Endothelial cell of umbilical vein (primary cell): Measurements from ENCODE around the gene TIMM23B. TPM values are rescaled to one million over a fixed set of nuclear protein-coding genes. Genes with fewer than 3 reads are reported as not detected.
"Not testable (repeated sequence)": the region's sequence is repeated elsewhere in the genome, so short reads cannot be mapped to it uniquely, and the experiment has no call there.

Experiments used
- BruUV-seq: library from RNA; stranded (reverse); fragments of 400-500 nt; replicated peaks from 2 replicates; lab custom pipeline; 2021; lab: Mats Ljungman, UMichigan
- CTCF ChIA-PET: fragments of 300-600, 350-600 bp; sonication (Branson Sonifier 250); formaldehyde crosslinking; loops from one replicate; lab custom pipeline; 2021; ENCODE audit warnings: antibody characterized with exemption, inconsistent platforms; lab: Charles Lee
- POLR2A ChIA-PET: fragments of 300-600, 350-600 bp; sonication (Branson Sonifier 250); formaldehyde crosslinking; loops from one replicate; lab custom pipeline; 2021; ENCODE audit warnings: antibody characterized with exemption, inconsistent platforms; lab: Charles Lee
- DNase-seq: peaks from one replicate; pipeline ENCODE4 v3.0.0-alpha.2; 2011; ENCODE audit warnings: low read depth, low spot score
- FAIRE-seq: peaks from 2 replicates; lab custom pipeline; 2011; peaks lifted over from hg19 to GRCh38; lab: Jason Lieb, UNC
- H2AFZ ChIP-seq: 2 replicates; pipeline ENCODE4 v1.6.0; 2012; ENCODE audit warnings: low read depth, low read length, control low read depth, inconsistent platforms
- H3K27ac ChIP-seq: 2 replicates; pipeline ENCODE4 v1.5.1; 2011; ENCODE audit warnings: low read depth, mild to moderate bottlenecking, control low read depth, low read length, moderate library complexity; ENCODE audit not compliant: insufficient read depth
- H3K27me3 ChIP-seq, 2 experiments: 2 replicates each; pipeline versions ENCODE4 v1.6.0 to v1.6.1; 2011; ENCODE audit warnings: low read length in 2 of 2, mixed read lengths in 1 of 2; ENCODE audit not compliant: control insufficient read depth in 2 of 2, insufficient read depth in 2 of 2
- H3K36me3 ChIP-seq, 2 experiments: 2 replicates in 1 of 2; 3 replicates in 1 of 2; pipeline ENCODE4 v1.5.1; 2011; ENCODE audit warnings: low read length in 2 of 2, mild to moderate bottlenecking in 1 of 2, moderate library complexity in 1 of 2; ENCODE audit not compliant: control insufficient read depth in 2 of 2, insufficient read depth in 2 of 2; ENCODE audit errors: extremely low read depth in 1 of 2
- H3K4me1 ChIP-seq: 3 replicates; pipeline ENCODE4 v1.5.1; 2011; ENCODE audit warnings: mild to moderate bottlenecking, low read length; ENCODE audit not compliant: control insufficient read depth, insufficient read depth; ENCODE audit errors: extremely low read depth
- H3K4me2 ChIP-seq: 2 replicates; pipeline ENCODE4 v1.6.1; 2011; ENCODE audit warnings: low read length, control low read depth, mixed read lengths; ENCODE audit not compliant: insufficient read depth
- H3K4me3 ChIP-seq, 3 experiments: fragments of 200-600 bp in 1 of 3; sonication (generic), shearing (Covaris generic) in 1 of 3; replicated peaks in 1 of 3; 2 replicates each; pipeline ENCODE4 v1.5.1; 2011 to 2016; ENCODE audit warnings: control low read depth in 3 of 3, low read length in 3 of 3, mild to moderate bottlenecking in 2 of 3, inconsistent platforms in 1 of 3, low read depth in 1 of 3, moderate library complexity in 1 of 3; ENCODE audit not compliant: insufficient read depth in 1 of 3
- H3K79me2 ChIP-seq: 2 replicates; pipeline ENCODE4 v1.6.0; 2012; ENCODE audit warnings: low read length, inconsistent platforms; ENCODE audit not compliant: control insufficient read depth, insufficient read depth
- H3K9ac ChIP-seq: replicated peaks from 2 replicates; pipeline ENCODE3; 2011; ENCODE audit warnings: low read length, control low read depth; ENCODE audit not compliant: insufficient read depth; ENCODE audit errors: extremely low read depth
- H3K9me1 ChIP-seq: replicated peaks from 3 replicates; pipeline ENCODE4 v1.6.0; 2011; ENCODE audit warnings: mild to moderate bottlenecking, low read length; ENCODE audit not compliant: control insufficient read depth, insufficient read depth; ENCODE audit errors: extremely low read depth
- H3K9me3 ChIP-seq: replicated peaks from 2 replicates; pipeline ENCODE4 v1.5.1; 2012; ENCODE audit warnings: low read length, inconsistent platforms; ENCODE audit not compliant: control insufficient read depth, insufficient read depth
- H4K20me1 ChIP-seq: replicated peaks from 2 replicates; pipeline ENCODE3; 2011; ENCODE audit warnings: mild to moderate bottlenecking, low read length; ENCODE audit not compliant: control insufficient read depth, insufficient read depth; ENCODE audit errors: extremely low read depth
- dilution Hi-C: fragments of 300-500 bp; cut with MboI; formaldehyde crosslinking; loops from one replicate; pipeline ENCODE4 v1.15.0; 2019; ENCODE audit warnings: low sequenced_read_pairs; ENCODE audit not compliant: extremely low pct_ligation_motif_present
- intact Hi-C: fragments of 100-400 bp; cut with micrococcal nuclease; formaldehyde crosslinking; loops from one replicate; pipeline ENCODE4 v1.10.0; 2022
- polyA plus RNA-seq, 4 experiments: library from polyadenylated mRNA; depleted of rRNA in 3 of 4; stranded (reverse) in 3 of 4; unstranded in 1 of 4; fragments of >200 nt; gene quantifications; 2 replicates each; pipeline versions ENCODE4 v1.2.1 to v1.2.3, GENCODE V29; 2011 to 2012; ENCODE audit warnings: missing spikeins in 1 of 4
- total RNA-seq: library from RNA; stranded (reverse); gene quantifications from 2 replicates; pipeline ENCODE4 v1.2.3, GENCODE V29; 2021

TIMM23B gene
- total and polyA plus RNA-seq, 2 donors (not counting 3 experiments of a cell fraction or from before 2014, with no cell fraction given) = 14.4 to 18.7 TPM

GRCh38 chr10:49948737-49949136 is 6.9 kb downstream of the TIMM23B start:
- H3K9ac ChIP-seq, H2AFZ ChIP-seq, POLR2A ChIA-PET, H3K9me1 ChIP-seq, H3K4me3 ChIP-seq, H3K4me2 ChIP-seq, CTCF ChIA-PET, intact Hi-C loops, dilution Hi-C loops, BruUV-seq, DNase-seq, H3K4me1 ChIP-seq, H4K20me1 ChIP-seq, H3K9me3 ChIP-seq, H3K36me3 ChIP-seq, H3K27me3 ChIP-seq, FAIRE-seq, H3K27ac ChIP-seq: not testable (repeated sequence)
- peaks cover 27% of the 10 kb centered on the region for H3K79me2 ChIP-seq

GRCh38 chr10:49952006-49952405 is 10.2 kb downstream of the TIMM23B start:
- H4K20me1 ChIP-seq, H3K4me3 ChIP-seq, H3K27me3 ChIP-seq, intact Hi-C loops, POLR2A ChIA-PET, H3K9me3 ChIP-seq, BruUV-seq, H3K4me1 ChIP-seq, H3K36me3 ChIP-seq, DNase-seq, H3K4me2 ChIP-seq, H3K9ac ChIP-seq, CTCF ChIA-PET, H3K27ac ChIP-seq, FAIRE-seq, dilution Hi-C loops, H3K9me1 ChIP-seq, H2AFZ ChIP-seq: not testable (repeated sequence)
- peaks cover 10% of the 10 kb centered on the region for H3K79me2 ChIP-seq

- CTCF ChIA-PET, H3K9me1 ChIP-seq, intact Hi-C loops, H3K79me2 ChIP-seq, H3K9ac ChIP-seq, H2AFZ ChIP-seq, BruUV-seq, H3K4me1 ChIP-seq, DNase-seq, H3K4me2 ChIP-seq, H3K27ac ChIP-seq, H4K20me1 ChIP-seq, H3K36me3 ChIP-seq, H3K27me3 ChIP-seq, H3K4me3 ChIP-seq, dilution Hi-C loops, POLR2A ChIA-PET, H3K9me3 ChIP-seq: not testable (repeated sequence)
- peak; percentile 83 for FAIRE-seq
Observed at GRCh38 chr10:49953122-49953521, 11.3 kb downstream of the TIMM23B start.

- H3K27me3 ChIP-seq, H3K79me2 ChIP-seq, DNase-seq, H3K27ac ChIP-seq, H3K4me1 ChIP-seq, POLR2A ChIA-PET, H3K4me3 ChIP-seq, CTCF ChIA-PET, BruUV-seq, dilution Hi-C loops, H3K4me2 ChIP-seq, H3K9me3 ChIP-seq, H2AFZ ChIP-seq, H3K9ac ChIP-seq, H4K20me1 ChIP-seq, H3K9me1 ChIP-seq, intact Hi-C loops, H3K36me3 ChIP-seq, FAIRE-seq: not testable (repeated sequence)
Observed at GRCh38 chr10:49970331-49970857, 28.5 kb downstream of the TIMM23B start.
